ENCODE data around the gene MACF1. TPM values are rescaled to one million over a fixed set of nuclear protein-coding genes. Genes with fewer than 3 reads are reported as not detected.
"Not testable (repeated sequence)": the region's sequence is repeated elsewhere in the genome, so short reads cannot be mapped to it uniquely, and the experiment has no call there.

Gene MACF1
- total RNA-seq, 4 donors from 2014 or later, result 78.7 to 139 (median 113) TPM

DNA sequence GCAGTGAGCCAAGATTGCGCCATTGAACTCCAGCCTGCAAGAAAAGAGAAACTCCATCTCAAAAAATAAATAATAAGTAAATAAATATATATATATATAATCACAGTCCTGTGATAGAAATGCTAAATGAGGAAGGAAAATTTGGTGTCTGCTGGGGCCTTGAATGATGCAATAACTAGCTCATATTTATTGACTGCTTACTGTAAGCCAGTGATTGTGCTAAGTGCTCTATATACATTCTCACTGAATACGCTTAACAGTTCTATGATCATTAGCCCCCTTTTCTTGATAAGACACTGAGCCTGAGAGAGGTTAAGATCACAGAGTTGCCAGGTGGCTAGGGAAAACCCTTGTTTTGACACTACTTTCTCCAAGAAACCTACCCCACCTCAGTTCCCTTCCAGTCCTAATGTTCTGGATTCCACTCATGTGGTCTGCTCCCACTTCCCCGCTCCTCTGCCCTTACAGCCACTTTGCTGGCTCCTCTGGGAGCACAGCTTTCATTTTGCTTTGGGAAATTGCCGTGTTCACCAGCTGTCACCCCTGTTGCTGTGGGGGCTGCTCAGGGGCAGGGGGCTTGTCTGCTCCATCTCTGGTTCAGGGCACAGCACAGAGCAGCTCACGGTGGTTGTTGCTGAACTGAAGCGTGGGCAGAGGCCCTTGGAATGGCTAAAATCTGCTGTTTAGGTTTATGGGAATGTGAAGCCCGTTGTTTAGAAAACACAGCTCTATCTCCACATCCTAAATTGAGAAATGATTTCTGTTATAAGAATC is 284.5 kb downstream of the MACF1 start:
- intact Hi-C loops (cut with DNase I; ENCODE audit: low total_unique reads) (loop anchor here (5.0 kb wide), 1 partner anchor 48 kb away; no protein-coding TSS in a partner anchor), in situ Hi-C loops (cut with MboI; ENCODE audit: low sequenced_read_pairs in 4 of 4) (no loop called here)
- no peak overlapping the region for H3K4me3 ChIP-seq
- H3K9me3 ChIP-seq, result no peaks in the 10 kb centered on the region
- H3K27me3 ChIP-seq, result peaks cover 15 to 23% (median 19%) of the 10 kb centered on the region in 3 donors
- no peak for ATAC-seq
- TF ChIP-seq, protein P1, sequence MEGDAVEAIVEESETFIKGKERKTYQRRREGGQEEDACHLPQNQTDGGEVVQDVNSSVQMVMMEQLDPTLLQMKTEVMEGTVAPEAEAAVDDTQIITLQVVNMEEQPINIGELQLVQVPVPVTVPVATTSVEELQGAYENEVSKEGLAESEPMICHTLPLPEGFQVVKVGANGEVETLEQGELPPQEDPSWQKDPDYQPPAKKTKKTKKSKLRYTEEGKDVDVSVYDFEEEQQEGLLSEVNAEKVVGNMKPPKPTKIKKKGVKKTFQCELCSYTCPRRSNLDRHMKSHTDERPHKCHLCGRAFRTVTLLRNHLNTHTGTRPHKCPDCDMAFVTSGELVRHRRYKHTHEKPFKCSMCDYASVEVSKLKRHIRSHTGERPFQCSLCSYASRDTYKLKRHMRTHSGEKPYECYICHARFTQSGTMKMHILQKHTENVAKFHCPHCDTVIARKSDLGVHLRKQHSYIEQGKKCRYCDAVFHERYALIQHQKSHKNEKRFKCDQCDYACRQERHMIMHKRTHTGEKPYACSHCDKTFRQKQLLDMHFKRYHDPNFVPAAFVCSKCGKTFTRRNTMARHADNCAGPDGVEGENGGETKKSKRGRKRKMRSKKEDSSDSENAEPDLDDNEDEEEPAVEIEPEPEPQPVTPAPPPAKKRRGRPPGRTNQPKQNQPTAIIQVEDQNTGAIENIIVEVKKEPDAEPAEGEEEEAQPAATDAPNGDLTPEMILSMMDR (IDR thresholded peaks at IDR 0.05 in 4 of 5, conservative IDR thresholded peaks at IDR 0.05 in 1 of 5), result no peak
- no peak for TF ChIP-seq POLR2A (IDR thresholded peaks at IDR 0.05)
- peaks cover 0 to 37% of the 10 kb centered on the region in 2 donors for H3K36me3 ChIP-seq
- H3K27ac ChIP-seq, result no peak overlapping the region
- DNase-seq, result no peak
- H3K4me1 ChIP-seq, result no peaks in the 10 kb centered on the region

- ATAC-seq (no peak), DNase-seq (no peak)
- in situ Hi-C loops (cut with MboI; ENCODE audit: low sequenced_read_pairs in 4 of 4) (no loop called here), intact Hi-C loops (cut with DNase I; ENCODE audit: low total_unique reads) (loop anchor here (5.0 kb wide), 1 partner anchor 48 kb away; no protein-coding TSS in a partner anchor)
- TF ChIP-seq POLR2A (IDR thresholded peaks at IDR 0.05), result no peak
- TF ChIP-seq, protein P1 (IDR thresholded peaks at IDR 0.05 in 4 of 5, conservative IDR thresholded peaks at IDR 0.05 in 1 of 5), result no peak
- peaks cover 15 to 23% (median 19%) of the 10 kb centered on the region in 3 donors for H3K27me3 ChIP-seq
- H3K27ac ChIP-seq, result no peak overlapping the region
- no peaks in the 10 kb centered on the region for H3K4me1 ChIP-seq
- H3K36me3 ChIP-seq, result peaks cover 0 to 30% of the 10 kb centered on the region in 2 donors
- H3K9me3 ChIP-seq, result no peaks in the 10 kb centered on the region
- no peak overlapping the region for H3K4me3 ChIP-seq
Observed at GRCh38 chr1:39489567-39490239, 285.2 kb downstream of the MACF1 start.

DNA sequence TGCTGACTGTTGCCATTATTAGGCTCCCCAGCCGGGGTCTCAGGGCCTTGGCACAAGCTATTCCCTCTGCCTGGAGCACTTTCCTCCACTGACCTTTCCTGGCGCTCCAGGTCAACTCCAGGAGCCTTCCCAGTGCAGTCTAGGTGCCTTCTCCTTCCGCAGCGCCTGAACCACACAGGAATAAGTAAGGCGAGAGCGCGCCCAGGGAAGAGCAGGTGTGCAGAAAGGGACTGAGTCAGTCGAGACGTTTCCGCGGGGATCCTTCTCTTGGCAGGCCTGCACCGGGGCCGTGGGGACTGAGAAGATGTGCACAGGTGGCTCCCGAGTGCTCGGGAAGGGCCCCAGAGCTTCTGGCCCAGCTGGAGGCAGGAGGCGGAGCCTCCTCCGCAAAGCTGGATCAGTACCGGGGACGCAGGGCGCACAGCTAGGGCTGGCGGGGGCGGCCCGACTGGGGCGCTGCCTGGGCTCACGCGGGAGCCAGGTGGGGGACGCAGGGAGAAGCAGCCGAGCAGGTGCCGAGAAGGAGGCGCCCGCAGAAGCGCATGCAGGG is 286.2 kb downstream of the MACF1 start:
- ATAC-seq, result peak; percentile 7 to 20
- peak overlapping the region; percentile 31 to 61 (median 46) for H3K4me3 ChIP-seq
- in situ Hi-C loops (cut with MboI; ENCODE audit: low sequenced_read_pairs in 4 of 4), result no loop called here

DNA sequence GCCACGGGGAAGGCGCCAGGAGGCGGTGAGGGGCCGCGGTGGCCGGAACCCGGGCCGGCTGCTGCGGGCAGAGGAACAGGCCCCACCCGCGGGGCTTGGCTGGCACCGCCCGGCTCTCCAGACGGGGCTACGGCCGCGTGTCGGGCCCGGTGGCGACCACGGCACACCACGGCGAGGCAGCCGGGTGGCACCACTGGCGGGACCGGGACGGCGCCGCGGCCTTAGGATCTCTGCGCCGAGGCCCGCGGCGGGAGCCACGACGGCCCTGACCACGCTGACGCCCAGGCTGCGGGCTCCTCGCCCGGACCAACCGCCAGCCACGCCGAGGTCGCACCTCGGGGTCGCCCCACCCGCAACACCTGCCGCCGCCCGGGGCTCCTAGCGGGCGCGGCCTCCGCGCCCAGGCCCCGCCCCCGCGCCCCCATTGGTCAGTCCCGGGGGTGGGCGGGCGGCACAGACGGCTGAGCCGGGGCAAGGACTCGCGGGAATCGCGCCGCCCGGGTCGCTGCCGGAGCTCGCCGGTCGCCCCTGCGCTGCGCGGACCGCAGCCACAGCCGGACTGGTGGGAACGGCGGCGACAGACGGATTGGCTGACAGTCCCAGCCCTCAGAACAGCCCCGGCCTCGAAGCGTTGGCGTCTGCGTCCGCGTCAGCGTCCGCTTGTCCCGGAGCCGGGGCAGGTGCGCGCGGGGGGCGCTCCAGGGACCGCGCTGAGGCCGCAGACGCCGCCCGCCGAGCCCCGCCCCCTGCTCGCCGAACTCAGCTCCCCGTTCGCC is 286.8 kb downstream of the MACF1 start, which contains the start of gene BMP8A:
BMP8A (plus strand) TSS at position 491 of the 776 bp plus-strand sequence. CDS start 356 bp downstream, outside the sequence.
- ATAC-seq, result peak; percentile 32 to 79
- peak within 1 kb of the TSS; percentile 31 to 61 (median 46) for H3K4me3 ChIP-seq
- no peaks in the 10 kb centered on the region for H3K4me1 ChIP-seq
- TF ChIP-seq, protein P1 (IDR thresholded peaks at IDR 0.05 in 4 of 5, conservative IDR thresholded peaks at IDR 0.05 in 1 of 5), result no peak
- no peak within 1 kb of the TSS for H3K27ac ChIP-seq
- H3K36me3 ChIP-seq, result peaks cover 0 to 13% of the 10 kb centered on the region in 2 donors
- peaks cover 15 to 23% (median 19%) of the 10 kb centered on the region in 3 donors for H3K27me3 ChIP-seq
- H3K9me3 ChIP-seq, result no peaks in the 10 kb centered on the region
- DNase-seq, result peak in 1 of 2 donors; percentile 44
- intact Hi-C loops (cut with DNase I; ENCODE audit: low total_unique reads), result no loop called here
- in situ Hi-C loops (cut with MboI; ENCODE audit: low sequenced_read_pairs in 4 of 4), result no loop called here

More for the DNA sequence above, 286.2 kb downstream of the MACF1 start:
- DNase-seq, result no peak
- no peaks in the 10 kb centered on the region for H3K4me1 ChIP-seq
- no peaks in the 10 kb centered on the region for H3K9me3 ChIP-seq
- peaks cover 15 to 23% (median 19%) of the 10 kb centered on the region in 3 donors for H3K27me3 ChIP-seq
- TF ChIP-seq, protein P1 (IDR thresholded peaks at IDR 0.05 in 4 of 5, conservative IDR thresholded peaks at IDR 0.05 in 1 of 5), result no peak
- intact Hi-C loops (cut with DNase I; ENCODE audit: low total_unique reads), result no loop called here
- no peak overlapping the region for H3K27ac ChIP-seq
- peaks cover 0 to 20% of the 10 kb centered on the region in 2 donors for H3K36me3 ChIP-seq

DNA sequence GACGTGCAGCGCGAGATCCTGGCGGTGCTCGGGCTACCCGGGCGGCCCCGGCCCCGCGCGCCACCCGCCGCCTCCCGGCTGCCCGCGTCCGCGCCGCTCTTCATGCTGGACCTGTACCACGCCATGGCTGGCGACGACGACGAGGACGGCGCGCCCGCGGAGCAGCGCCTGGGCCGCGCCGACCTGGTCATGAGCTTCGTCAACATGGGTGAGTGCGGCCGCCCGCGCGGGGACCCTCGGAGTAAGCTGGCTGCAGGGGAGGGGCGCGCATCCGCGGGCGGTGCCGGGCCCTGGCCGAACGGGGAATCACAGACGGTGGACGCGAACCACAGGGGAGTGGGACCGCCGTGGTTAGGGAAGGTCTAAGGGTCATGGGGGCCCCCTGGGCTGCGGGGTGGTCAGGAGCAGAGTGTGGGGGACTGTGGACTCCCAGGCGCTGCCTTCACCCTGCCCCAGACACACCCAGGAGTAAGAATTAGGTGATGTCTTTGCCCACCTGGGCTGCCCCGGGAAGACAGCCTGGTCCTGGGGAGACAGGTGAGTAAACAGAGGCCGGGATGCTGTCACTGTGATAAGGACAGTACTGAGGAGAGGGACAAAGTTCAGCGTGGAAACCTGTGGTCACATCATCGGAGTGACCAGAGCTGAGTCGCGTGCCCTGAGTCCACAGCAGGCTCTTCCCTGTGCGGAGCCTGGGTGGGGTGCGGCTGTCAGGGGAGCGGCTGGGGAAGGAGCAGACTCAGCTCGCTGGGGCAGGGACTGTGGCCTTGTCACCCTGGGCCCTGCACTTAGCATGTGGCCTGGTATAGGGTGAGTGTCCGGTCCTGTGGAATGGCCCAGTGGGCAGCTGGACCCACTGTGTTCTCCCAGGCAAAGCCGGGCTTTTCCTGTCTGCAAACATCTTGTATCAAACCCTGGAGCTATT is 287.9 kb downstream of the MACF1 start:
- H3K27me3 ChIP-seq, result peaks cover 15 to 23% (median 19%) of the 10 kb centered on the region in 3 donors

More for the DNA sequence above, 287.9 kb downstream of the MACF1 start:
- H3K36me3 ChIP-seq; H3K27ac ChIP-seq; DNase-seq; ATAC-seq; in situ Hi-C loops (cut with MboI; ENCODE audit: low sequenced_read_pairs in 4 of 4); H3K9me3 ChIP-seq; H3K4me3 ChIP-seq; H3K4me1 ChIP-seq; intact Hi-C loops (cut with DNase I; ENCODE audit: low total_unique reads): not testable (repeated sequence)

Measured in gastrocnemius medialis (tissue), 4 donors.